Stimulated activated CD8-positive, alpha-beta memory T cell treated with anti-CD3 and anti-CD28 coated beads, Interleukin-4, amount 100 ng/mL, for 24 hours (primary cell): ENCODE measurements around the gene OSBPL2.
A peak's percentile ranks its signal among the peaks of the same experiment; 100 is the strongest.

Experiments used
- DNase-seq: peaks from one replicate; pipeline ENCODE4 v3.0.0-alpha.2; 2020; ENCODE audit warnings: low read depth

OSBPL2 gene

DNA sequence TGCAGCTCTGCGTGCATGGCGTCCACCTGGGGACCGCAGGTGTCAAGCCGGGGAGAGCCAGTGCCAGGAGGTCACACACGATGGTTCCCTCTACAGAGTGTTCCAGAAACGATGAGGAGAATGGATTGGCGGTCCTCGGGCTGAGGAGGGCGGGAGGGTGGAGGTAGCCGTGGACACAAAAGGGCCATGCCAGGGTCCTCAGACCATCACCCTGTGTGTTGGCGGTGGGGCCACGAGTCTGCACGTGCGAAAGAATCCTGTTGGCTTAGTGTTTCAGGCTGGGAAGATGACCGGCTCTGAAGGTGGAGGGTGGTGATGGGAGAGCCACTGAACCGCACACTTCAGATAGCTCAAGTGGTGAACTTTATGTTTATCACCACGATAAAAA is 31.9 kb upstream of the OSBPL2 start:
- DNase-seq: no peak

DNA sequence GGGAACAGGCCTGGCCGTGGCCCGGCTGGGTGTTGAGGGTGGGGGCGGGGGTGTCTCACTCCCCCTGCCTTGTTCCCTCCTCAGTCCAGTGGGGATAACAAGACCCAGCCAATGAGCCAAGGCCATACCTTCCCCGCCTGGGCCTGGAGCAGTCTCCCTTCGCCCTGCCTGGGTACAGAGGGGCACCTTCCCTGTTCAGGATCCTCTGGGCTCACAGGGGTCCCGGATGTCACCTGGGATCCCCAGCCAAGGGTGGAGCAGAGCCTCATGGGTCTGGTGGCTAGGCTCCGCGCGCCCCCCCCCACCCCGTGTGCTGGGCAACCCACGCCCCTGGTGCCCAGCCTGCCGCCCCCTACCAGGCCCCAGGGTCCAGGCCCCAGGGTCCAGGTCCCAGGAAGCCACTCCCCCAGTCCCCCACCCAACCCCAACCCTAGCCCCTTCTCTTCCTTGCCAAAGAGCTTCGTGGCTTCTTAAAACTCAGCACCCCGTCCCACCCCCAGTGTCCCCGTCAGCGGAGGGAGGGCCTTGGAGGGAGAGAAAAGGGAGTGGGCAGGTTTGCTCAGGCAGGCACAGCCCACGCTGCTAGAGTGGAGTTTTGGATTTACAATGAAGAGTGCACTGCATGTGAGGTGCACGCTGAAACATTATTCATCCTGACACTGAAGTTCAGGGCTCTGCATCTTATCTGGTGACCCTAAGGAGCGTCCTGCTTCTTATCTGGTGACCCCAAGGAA is 30.1 kb upstream of the OSBPL2 start:
- no peak for DNase-seq

DNA sequence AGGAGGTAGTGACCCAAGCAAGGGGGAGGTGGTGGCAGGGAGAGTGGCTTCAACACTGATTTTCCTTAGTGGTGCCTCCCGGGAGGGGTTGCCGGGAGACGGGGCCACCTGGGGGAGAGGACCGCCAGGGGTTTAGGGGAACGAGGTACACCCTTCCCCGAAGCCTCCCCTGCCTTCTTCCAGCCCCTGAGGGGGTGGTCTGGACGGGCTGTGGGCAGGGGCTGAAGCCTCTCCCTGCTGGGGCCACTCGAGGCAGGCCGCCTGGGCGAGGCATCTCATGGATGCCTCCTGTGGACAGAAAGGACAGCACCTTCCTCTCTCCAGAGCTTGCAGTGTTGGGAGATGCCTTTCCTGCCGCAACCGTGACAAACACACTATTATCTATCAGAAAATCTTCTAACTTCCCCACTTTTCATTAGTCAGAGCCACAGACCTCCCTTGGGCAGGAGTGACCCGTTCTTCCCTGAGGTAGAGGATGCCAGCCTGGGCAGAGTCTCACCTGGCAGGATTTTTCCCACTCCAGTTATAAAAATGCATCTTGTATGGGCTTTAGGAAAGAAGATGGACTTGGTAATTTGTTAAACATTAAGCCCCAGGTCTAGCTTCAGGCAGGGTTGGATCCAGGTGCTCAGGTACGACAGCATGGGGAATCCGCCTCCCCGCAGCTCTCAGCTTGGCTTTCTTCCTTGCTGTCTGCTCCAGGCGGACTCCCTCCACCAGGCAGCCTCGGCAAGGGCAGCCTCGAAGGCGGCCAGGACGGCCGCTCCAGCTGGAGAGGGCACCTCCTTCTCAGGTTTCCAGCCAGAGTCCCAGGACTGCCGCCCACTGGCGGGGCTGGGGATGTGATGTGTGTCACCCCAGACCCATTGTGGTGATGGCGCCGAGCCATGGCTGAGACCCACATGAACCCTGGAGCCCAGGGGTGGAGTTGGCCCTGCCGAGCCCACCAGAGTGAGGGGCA is 29.2 kb upstream of the OSBPL2 start:
- no peak for DNase-seq

DNA sequence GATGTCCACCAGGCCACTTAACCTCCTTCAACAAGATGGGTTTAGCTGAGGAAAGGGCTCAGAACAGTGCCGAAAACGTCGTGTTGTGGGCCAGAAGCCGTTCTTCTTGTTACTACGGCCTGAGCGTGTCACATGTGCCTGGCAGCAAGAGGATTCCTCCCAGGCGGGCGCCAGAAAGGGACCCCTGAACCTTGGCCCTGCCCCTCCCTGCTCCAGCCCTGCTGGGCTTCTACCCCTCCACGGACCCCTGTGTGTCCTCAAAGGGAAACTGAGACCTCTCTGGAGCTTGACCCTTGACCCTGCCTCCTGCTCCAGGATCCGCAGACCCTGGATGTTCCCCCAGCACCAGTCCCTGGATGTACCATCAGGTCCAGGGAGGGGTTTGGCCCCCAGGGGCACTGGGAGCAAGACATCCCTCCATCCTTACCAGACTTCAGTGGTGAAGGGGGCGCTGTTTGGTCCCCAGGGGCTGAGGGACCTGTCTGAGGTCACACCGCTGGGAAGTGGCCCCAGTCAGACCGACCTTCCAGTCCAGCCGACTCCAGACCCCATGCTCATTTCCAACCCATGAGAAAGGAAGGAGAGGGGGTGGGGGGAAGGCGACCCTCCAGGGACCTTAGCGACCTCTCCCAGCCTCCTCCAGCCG is 28.3 kb upstream of the OSBPL2 start:
- DNase-seq: no peak

DNA sequence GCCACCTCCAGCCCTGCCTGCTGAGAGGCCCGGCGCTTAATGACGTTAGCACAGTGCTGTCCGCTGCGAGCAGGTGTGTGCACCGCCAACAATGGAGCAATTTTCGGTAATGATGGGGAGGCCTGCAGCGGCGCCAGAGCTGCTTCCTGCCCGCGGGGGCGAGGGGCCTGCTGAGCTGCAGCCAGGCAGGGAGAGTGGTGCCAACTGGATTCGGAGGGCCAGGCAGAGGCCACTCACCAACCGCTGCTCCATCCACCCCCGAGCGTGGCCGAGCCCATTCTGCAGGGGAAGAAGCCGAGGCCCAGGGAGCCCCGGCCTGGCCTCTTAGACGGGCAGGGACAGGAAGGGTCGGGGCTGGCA is 27.8 kb upstream of the OSBPL2 start:
- DNase-seq: no peak

DNA sequence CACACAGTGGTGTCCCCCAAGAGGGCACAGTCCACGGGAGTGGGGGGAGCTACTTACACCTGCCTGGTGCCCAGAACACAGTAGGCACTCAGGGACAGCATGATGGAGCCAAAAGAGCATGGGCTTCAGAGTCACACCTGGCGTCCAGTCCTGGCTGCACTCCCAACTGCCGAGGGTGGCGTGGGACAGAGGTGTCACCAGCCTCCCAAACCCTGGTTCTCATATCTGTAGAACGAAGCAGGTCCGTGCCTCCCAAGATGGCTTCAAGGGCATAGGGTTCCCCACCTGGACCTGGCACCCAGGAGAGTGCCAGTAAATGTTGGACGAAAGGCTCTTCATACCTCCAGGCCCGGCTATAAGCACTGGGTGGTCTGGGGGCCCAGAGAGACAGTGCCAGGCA is 27.1 kb upstream of the OSBPL2 start:
- DNase-seq: no peak

DNA sequence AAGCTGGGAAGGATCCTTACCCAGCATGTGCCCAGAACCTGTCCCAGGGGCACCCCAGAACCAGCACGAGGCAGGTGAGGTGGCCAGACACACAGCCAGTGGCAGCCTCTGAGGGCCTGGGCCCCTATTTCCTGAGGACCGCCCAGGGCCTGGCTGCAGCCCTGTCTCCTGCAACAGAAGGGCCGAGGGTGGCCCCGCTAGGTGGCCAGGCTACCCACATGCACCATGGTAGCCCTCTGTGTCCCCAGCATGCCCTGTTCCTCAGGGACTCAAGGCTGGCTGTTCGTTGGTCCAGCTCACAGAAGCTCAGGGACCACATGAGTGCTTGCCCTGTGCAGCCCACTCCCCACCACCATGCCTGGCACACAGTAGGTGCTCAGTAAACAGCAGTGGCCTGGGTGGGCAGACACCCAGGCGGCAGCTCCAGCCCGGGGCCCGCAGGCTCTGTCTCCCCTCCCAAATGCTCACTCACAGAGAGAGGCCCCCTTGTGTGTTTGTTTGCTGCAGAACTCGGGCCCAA is 26.5 kb upstream of the OSBPL2 start:
- DNase-seq: no peak

DNA sequence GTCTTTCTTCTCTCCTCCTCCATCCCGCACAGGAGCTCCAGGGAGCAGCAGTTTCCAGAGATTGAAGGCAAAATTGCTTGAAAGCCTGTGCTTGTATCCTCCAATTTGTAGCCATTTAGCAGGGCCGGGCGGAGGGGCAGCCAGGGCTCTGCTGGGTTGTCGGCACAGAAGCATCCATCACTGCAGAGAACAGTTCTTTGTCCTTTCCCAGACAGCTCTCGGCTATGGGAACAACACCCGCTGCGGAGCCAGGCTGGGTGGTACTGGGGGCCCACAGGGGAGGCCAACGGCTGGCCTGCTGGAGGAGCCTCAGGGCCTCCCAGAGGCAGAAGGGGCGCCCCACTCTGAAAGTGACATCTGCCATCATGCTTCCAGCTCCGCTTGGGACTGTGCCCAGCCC is 26.0 kb upstream of the OSBPL2 start:
- no peak for DNase-seq

DNA sequence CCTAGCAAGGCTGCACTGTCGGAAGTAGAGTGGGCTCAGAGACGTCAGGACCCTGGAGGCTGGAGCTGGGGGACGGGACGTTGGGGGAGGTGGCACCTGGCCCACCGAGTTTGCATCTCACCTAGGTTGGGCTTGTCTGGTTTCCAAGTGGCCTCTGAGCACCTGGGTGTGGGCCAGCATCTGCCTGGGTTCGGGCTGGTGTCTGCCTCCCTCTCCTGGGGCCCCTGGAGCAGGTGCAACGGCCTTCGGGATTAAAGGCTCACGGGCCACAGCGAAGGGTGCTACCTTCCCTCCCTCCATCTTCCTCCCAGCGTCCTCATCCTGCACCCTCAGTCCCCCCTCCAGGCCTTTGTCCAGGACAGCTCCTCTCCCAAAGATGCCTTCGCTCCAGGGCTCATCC is 24.3 kb upstream of the OSBPL2 start:
- no peak for DNase-seq

DNA sequence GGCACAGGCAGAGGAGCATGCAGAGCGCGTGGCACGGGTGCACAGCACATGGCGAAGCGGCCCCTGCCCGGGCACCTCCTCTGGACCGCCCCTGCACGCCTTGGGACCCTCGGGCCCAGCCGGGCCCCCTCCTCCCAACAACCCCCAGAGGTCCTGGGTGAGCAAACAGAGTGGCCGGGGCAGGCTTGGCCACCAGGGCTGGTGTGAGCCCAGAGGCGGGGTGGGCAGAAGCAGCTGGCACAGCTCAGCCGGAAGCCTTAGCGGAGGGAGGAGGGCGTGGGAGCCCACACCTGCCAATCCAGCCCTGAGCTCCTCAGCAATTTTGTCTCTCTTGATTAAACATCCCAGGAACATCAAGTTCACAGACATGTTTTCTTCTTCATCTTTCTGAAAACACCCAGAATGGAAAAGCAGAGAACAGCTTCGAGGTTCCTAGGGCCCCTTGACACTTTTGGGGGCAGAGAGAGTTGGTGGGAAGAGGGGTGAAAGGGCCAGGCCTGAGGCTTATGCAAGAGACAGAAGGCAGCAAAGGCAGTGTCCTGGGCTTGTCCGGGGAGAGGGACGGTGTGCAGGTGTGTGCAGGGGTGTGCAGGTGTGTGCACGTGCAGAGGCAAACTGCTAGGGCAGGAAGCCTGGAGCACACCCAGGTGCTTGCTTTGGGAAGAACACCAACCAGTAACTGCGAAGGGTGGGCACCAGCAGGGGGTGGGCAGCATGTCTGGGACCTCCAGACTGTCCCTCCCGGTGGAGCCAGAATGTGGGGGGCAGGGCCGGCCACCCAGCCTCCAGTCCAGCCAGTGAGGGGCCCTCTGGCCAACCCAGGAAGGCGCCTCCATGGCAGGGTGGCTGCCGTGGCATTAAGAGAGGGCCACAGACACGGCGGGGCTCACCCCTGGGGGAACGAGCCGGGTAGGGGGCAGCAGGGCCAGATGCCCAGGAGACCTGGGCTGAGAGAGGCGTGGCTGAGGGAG is 23.0 kb upstream of the OSBPL2 start:
- no peak for DNase-seq

DNA sequence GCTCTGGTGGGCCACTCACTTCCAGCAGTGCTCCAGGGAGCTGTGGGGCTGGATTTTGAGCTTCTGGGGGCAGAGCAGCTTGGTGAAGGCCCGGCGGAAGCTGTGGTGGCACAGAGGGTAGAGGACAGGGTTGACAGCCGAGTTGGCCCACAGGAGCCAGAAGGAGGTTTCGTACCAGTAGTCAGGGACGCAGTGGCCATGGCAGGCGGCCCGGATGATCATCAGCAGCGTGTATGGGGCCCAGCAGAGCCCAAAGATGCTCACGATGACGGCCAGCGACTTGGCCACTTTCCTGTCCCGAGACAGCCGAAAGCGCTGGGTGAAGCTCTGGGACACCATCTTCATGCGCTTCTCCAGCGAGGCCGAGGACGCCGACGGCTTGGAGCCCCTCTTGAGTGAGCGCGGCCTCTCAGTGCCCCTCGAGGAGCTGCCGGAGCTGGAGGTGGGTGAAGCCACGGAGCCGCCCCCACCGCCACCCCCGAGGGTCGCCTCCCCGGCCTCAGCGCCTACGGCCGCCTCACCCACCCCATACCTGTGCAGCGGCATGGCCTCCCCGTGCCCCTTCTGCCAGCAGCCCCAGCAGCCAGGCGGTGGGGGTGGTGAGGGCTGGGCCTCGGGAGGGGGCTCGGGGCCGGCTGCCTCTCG is 22.2 kb upstream of the OSBPL2 start:
- DNase-seq: no peak

DNA sequence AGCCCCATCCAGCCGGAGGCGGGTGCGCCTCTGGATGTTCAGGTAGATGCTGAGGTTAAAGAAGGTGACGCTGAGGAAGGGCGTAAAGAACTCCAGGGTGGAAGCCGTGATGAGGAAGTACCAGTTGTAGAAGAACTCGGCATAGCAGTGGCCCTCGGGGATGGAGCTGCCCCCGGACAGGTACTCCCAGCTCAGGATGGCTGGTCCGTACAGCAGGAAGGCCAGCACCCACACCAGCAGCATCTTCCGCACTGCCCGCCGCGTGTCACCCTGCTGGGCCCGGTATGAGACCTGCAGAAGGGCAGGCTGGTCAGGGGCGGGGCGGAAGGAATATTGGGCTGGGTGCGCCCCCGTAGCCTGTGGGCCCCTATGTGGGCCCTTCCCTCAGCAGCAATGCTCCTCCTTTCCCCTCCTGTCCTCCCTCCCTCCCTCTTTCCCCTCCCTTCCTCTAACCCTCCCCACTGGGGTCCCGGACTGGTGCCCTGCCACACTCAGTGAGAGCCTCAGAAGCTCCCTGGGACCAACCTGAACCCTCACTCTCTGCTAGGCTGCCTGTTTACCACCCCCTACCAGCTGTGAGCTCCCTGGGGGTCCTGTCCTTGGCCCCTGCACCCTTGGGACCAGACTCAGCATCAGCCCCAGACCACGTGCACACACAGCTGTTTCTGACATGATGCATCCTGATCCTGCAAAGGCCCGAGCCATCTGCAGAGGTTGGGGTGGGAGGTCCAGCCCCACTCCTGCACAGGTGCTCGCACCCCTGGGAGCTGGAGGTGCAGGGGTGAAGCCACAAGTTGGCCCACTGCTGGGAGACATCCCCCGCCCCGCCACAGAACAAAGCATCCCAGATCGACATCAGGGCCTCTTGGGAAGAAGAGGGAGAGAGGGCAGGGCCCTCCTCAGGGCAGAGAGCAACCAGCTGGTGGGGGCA is 21.4 kb upstream of the OSBPL2 start:
- DNase-seq: no peak

DNA sequence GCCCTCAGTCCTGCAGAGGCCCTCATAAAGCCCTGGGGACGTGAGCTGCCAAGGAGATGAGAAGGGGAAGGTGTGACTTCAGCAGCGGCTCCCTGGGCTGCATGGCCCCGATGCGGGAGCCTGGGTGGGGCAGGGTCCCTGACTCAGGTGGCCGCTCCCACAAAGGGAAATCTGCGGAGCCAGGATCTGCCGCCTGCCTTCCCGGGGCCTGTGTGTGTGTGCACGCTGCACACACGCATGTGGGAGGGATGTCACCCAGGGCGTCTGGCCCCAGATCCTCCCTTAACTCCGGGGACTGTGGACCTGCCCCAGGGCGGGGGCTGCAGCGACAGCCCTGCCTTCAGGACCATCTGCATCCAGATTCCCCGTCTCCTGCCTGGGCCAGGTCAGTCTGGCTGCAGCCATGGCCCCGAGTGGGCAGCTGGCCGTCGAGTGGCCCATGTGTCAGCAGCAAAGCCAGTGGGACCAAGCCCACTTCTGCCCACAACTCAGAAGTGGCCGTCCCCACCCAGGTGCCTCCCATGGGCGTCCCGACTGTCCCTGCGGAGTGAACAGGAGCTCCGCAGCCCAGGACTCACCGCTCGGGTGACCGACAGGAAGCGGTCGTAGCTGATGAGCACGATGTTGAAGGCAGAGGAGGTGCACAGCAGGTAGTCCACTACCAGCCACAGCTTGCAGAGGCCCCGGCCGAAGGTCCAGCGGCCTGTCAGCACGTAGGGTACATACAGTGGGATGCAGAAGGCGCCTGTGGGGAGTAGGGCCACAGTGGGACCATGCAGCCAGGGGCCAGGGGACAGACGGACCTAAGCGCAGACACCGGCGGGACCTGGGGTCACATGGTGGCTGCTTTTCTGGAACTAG is 20.2 kb upstream of the OSBPL2 start:
- no peak for DNase-seq

DNA sequence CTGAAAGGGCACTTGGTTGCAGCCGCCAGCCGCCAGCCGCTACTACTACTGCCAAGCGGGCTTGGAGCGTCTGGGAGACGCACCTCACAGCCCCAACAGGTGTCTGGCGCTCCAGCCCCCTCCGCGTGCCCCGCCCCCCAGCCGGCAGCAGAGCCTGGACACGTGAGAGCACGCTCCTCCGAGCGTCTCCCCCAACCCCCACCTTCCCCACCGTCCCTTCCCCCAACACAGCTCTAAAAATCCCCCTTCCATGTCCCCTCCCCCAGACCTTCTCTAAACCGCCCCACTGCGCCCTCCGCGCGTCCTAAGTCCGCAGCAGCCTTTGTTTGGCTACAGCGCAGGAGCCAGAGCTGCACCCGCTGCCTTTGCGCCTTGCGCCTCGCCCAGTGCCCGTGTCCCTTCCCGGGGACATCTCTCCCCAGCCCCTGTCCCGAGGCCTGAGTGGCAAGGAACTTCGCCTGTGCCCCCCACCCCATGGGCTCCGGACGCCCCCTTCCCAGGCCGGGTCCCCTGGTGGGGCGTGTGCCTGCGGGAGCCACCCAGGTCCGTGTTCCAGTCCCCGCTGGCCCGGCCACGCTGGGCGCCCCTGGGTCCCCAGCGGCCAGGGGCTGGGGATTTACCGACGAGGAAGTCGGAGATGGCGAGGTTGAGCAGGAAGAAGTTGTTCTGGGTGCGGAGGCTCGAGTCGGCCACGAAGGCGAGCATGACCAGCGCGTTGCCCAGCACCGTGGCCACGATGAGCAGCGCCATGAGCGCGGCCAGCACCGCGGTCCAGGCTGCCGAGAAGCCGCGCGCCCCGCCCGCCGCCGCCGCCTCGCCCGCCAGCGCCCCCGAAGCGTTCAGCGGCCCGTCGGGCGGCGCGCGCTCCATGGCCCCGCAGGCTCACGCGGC is 19.0 kb upstream of the OSBPL2 start:
- no peak for DNase-seq

DNA sequence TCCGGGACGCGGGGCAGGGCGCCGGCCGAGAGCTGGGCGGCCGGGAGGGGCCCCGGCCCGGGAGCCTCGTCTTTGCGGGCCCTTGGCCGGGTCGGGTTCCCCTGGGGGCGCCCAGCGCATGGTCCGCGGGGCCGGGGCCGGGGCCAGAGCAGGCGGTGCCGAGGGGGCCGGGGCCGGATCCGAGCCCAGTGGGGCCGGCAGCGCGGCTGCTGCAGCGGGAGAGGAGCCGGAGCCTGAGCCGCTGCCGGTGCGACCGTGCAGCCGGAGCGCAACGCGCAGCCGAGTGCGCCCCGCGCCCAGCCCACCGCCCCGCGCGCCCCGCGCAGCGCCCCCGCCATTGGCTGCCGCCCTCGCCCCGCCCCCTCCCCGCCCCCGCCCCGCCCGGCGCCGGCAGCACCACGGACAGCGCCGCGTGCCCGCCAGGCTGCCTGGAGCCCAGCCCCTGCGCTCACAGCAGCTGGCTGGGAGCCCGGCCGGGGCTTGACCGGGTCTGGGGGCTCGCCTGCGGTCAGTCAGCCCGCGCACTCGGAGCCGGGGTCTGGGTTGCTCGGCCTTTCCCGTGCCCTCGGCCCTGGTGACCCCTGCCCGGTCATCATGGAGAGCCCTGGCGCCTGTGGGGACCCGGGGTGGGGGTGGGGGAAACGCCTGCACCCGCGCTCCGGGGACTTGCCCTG is 18.2 kb upstream of the OSBPL2 start, which contains the start of gene HRH3:
Gene HRH3 (minus strand): TSS at position 287 of the 674 bp plus-strand sequence. CDS start 308 bp downstream, outside the sequence.
- DNase-seq: peak; percentile 15

DNA sequence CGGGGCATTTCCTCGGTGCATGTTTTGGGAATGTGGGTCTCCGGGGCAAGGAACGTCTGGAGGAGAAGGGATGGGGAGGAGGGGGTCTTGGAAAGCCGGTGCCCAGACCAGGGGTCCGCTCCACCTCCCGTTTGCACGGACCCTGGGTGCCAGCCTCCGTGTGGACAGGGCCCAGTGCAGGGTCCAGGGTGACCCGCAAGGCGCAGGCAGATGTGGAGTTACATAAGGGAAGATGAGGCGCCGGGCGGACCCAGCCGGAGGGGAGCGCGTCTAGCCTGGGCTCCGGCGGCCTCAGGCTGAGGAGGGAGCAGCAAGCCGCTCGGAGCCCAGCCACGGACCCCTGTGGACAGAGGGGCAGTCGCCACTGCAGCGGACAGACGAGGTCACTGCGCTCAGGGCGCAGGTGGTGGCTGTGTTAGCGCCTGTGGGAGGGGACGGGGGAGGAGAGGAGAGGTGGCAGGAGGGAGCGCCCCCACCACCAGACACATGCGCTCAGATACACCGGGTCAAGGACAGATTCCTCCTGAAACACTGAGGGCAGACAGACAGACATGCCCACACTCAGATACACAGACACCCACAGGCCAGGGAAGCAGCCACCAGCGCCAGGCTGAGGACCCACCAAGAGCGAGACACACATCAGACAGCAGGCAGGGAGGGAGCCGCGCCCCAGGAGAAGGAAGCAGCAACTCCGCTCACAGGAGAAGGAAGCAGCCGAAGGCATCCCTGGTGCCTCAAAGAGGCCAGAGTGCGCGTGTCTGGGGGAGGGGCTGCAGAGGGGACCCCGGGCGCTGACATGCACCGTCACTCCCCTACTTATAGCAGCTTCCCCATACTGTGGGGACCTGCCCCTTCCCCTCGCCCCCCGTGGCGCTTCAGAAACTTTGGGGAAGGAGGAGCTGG is 17.4 kb upstream of the OSBPL2 start:
- no peak for DNase-seq
